OCI-LY1 (cell line): ENCODE measurements around the gene TGFB1.

Source experiments
- H2AFZ ChIP-seq: fragments of 200-600 bp; sonication (generic), shearing (Covaris generic); 2 replicates; pipeline ENCODE4 v1.6.0; 2014; ENCODE audit warnings: antibody characterized with exemption, mild to moderate bottlenecking, low read length
- H3F3A ChIP-seq: fragments of 200-600 bp; sonication (generic), shearing (Covaris generic); 2 replicates; pipeline ENCODE4 v1.6.0; 2014; ENCODE audit warnings: mild to moderate bottlenecking, antibody characterized with exemption, low read length, moderate library complexity; ENCODE audit not compliant: insufficient read depth
- H3K27ac ChIP-seq: fragments of 200-600 bp; sonication (generic); 2 replicates; pipeline ENCODE4 v1.5.1; 2014; ENCODE audit warnings: low read length, mixed run types, mild to moderate bottlenecking, low read depth; ENCODE audit not compliant: poor library complexity, severe bottlenecking
- H3K27me3 ChIP-seq: fragments of 200-600 bp; sonication (generic); 2 replicates; pipeline ENCODE4 v1.6.0; 2014; ENCODE audit warnings: antibody characterized with exemption, mild to moderate bottlenecking, low read length, moderate library complexity; ENCODE audit not compliant: insufficient read depth
- H3K36me3 ChIP-seq: fragments of 200-600 bp; sonication (generic); 2 replicates; pipeline ENCODE4 v1.6.1; 2014; ENCODE audit warnings: mild to moderate bottlenecking, antibody characterized with exemption, low read length, moderate library complexity, mixed read lengths; ENCODE audit not compliant: insufficient read depth
- H3K4me1 ChIP-seq: fragments of 200-600 bp; sonication (generic); 2 replicates; pipeline ENCODE4 v1.5.1; 2014; ENCODE audit warnings: mild to moderate bottlenecking, low read length, moderate library complexity; ENCODE audit not compliant: insufficient read depth, severe bottlenecking
- H3K4me2 ChIP-seq: fragments of 200-600 bp; sonication (generic), shearing (Covaris generic); 2 replicates; pipeline ENCODE4 v1.6.1; 2014; ENCODE audit warnings: low read length
- H3K4me3 ChIP-seq: fragments of 200-600 bp; sonication (generic); 2 replicates; pipeline ENCODE4 v1.5.1; 2014; ENCODE audit warnings: low read length, low read depth, mild to moderate bottlenecking, mixed read lengths; ENCODE audit not compliant: poor library complexity, severe bottlenecking
- H3K79me2 ChIP-seq: fragments of 200-600 bp; shearing (Covaris generic); 2 replicates; pipeline ENCODE4 v1.6.1; 2016; ENCODE audit warnings: mixed run types, low read length, mixed read lengths; ENCODE audit not compliant: insufficient read depth
- H3K9ac ChIP-seq: fragments of 200-600 bp; sonication (generic), shearing (Covaris generic); 2 replicates; pipeline ENCODE4 v1.6.1; 2014; ENCODE audit warnings: mild to moderate bottlenecking, low read length, mixed read lengths
- H3K9me2 ChIP-seq: fragments of 200-600 bp; sonication (generic), shearing (Covaris generic); 2 replicates; pipeline ENCODE4 v1.6.1; 2014; ENCODE audit warnings: low read depth, mild to moderate bottlenecking, low read length, mixed read lengths
- H3K9me3 ChIP-seq: fragments of 200-600 bp; shearing (Covaris generic); 2 replicates; pipeline ENCODE4 v1.6.1; 2014; ENCODE audit warnings: low read length, mixed read lengths
- H4K20me1 ChIP-seq: fragments of 200-600 bp; sonication (generic), shearing (Covaris generic); 2 replicates; pipeline ENCODE4 v1.6.0; 2016; ENCODE audit warnings: mild to moderate bottlenecking, low read length; ENCODE audit not compliant: insufficient read depth
- EZH2 ChIP-seq: fragments of 200-600 bp; sonication (generic), shearing (Covaris generic); IDR thresholded peaks from 2 replicates; pipeline ENCODE4 v1.8.0; 2017; ENCODE audit warnings: borderline replicate concordance, mixed run types, mild to moderate bottlenecking, antibody characterized with exemption, low read length, moderate library complexity, mixed read lengths
- TF ChIP-seq, protein P1 (sequence below): fragments of 200-600 bp; sonication (generic), shearing (Covaris generic); IDR thresholded peaks from 2 replicates; pipeline ENCODE4 v1.5.1; 2017; ENCODE audit warnings: mild to moderate bottlenecking, antibody characterized with exemption, low read length, moderate library complexity, mixed read lengths

The TGFB1 gene

DNA sequence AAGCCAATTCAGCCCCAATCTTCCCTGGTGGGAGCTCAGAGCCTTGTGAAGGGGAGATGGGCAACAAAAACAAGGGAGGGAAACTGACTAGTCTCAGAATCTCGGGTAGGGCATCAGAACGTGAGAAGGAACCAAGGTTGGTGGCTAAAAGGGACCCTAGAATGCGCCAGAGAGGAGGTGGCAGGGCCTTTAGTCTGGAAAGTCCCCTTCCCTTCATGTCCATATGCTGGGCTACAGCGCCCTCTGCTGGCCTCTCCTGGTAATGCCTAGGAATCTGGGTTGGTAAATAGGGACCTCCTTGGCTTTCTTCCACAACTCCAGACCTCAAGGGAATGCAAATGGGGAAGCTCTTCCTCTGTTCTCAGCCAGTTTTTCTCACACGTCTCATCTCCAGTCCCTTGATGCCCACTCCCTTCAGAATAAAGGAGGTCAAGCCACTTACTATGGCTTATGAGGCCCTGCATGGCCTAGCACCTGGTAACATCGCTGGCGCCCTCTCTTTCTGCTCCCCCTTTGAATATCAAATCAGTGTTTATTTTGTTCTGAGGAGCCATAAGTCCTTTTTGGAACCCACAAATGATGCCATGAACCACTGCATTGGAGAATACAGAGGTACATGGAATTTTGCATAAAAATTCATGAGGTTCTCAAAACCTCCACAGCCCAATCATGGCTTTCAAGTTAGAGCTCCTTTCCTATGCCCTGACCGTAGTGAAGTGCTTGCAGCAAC lies 45.1 kb downstream of the TGFB1 start:
- H3F3A ChIP-seq, result peaks cover 9% of the 10 kb centered on the region; the same call in 1 of the 2 replicates
- no peaks in the 10 kb centered on the region for H3K9me3 ChIP-seq
- peak overlapping the region; percentile 82 for H3K27ac ChIP-seq
- no peaks in the 10 kb centered on the region for H3K9me2 ChIP-seq
- peak overlapping the region; percentile 96 for H3K9ac ChIP-seq
- TF ChIP-seq, protein P1, sequence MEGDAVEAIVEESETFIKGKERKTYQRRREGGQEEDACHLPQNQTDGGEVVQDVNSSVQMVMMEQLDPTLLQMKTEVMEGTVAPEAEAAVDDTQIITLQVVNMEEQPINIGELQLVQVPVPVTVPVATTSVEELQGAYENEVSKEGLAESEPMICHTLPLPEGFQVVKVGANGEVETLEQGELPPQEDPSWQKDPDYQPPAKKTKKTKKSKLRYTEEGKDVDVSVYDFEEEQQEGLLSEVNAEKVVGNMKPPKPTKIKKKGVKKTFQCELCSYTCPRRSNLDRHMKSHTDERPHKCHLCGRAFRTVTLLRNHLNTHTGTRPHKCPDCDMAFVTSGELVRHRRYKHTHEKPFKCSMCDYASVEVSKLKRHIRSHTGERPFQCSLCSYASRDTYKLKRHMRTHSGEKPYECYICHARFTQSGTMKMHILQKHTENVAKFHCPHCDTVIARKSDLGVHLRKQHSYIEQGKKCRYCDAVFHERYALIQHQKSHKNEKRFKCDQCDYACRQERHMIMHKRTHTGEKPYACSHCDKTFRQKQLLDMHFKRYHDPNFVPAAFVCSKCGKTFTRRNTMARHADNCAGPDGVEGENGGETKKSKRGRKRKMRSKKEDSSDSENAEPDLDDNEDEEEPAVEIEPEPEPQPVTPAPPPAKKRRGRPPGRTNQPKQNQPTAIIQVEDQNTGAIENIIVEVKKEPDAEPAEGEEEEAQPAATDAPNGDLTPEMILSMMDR, result peak; percentile 97
- no peak for TF ChIP-seq EZH2
- no peak overlapping the region for H2AFZ ChIP-seq
- peak overlapping the region; percentile 97 for H3K4me2 ChIP-seq
- H3K4me3 ChIP-seq, result peak overlapping the region; percentile 83
- peaks cover 9% of the 10 kb centered on the region for H3K79me2 ChIP-seq
- no peaks in the 10 kb centered on the region for H3K27me3 ChIP-seq
- peaks cover 29% of the 10 kb centered on the region for H3K4me1 ChIP-seq
- no peaks in the 10 kb centered on the region for H4K20me1 ChIP-seq
- peaks cover 62% of the 10 kb centered on the region for H3K36me3 ChIP-seq

DNA sequence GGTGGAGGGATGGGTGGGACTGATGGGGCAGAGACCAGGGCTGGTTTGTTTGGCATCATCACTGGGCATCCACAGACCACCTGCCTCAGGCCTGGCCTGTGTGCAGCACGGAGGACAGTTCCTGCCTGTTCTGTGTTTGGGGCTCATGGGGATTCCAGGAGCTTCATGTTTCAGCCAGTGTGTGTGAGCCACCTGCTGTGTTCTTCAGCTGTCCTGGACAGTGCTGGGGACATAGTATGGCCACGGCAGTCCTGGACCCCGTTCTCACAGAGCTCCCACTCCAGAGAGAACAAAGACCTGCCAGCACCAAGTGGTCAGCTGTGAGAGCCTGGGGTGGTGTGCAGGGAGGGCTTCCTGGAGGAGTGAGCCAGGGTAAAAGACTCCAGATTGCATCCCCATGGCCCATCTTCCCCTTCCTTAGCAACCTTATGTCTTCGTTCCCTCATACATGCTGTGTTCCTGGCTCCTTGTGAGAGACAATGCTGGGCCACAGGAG lies 45.7 kb downstream of the TGFB1 start:
- peaks cover 62% of the 10 kb centered on the region for H3K36me3 ChIP-seq
- H3K27me3 ChIP-seq, result no peaks in the 10 kb centered on the region
- H3K9me2 ChIP-seq, result no peaks in the 10 kb centered on the region

DNA sequence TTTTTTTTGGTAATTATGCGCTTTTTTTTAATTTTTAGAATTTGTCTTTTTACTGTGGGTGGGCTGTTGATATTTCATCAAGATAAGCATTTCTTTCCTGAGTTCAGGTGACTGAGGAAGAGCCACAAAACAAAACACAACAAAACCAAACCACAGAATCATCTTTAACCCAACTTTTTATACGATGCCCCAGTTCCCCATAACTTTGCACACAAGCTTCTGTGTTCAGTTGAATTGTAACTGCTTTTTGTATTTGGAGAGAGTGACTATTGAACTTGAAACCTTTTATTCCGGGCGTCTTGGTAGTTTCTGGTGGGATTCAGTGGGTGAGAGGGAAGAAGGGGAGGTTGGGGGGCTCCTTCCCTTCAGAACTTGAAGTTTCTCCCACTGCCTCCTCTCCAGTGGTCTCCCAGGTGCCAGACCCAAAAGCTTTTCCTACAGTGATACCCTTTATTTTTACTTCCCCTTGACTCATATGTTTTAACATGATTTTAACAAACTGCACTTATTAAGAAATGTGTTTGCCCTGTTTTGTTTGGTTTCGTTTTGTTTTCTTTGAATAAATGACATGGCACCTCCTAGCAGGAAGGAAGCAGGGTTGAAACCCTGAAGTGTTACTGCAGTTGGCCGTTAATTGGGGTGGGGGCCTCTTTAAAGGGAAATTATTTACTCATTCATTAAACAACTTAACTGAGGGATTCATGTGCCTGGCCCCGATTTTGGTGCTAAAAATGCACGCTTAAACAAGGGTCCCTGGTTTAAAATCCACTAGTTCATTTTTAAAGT lies 46.4 kb downstream of the TGFB1 start:
- TF ChIP-seq EZH2, result no peak
- Histone ChIP-seq H3K36me3 (peaks cover 62% of the 10 kb centered on the region), H3K27me3 (no peaks in the 10 kb centered on the region), H3K4me1 (peaks cover 35% of the 10 kb centered on the region), H3K79me2 (peaks cover 9% of the 10 kb centered on the region), H4K20me1 (no peaks in the 10 kb centered on the region), H3K4me3 (no peak overlapping the region), H3K9me2 (no peaks in the 10 kb centered on the region), H3K9me3 (no peaks in the 10 kb centered on the region), H3F3A (peaks cover 9% of the 10 kb centered on the region; the same call in 1 of the 2 replicates), H3K27ac (peak overlapping the region; percentile 82), H3K4me2 (no peak overlapping the region), H3K9ac (no peak overlapping the region), H2AFZ (no peak overlapping the region)

More for the DNA sequence above, 45.7 kb downstream of the TGFB1 start:
- Histone ChIP-seq H4K20me1 (no peaks in the 10 kb centered on the region), H3K9me3 (no peaks in the 10 kb centered on the region), H3K79me2 (peaks cover 9% of the 10 kb centered on the region), H2AFZ (no peak overlapping the region), H3K4me1 (peaks cover 29% of the 10 kb centered on the region), H3K4me3 (no peak overlapping the region), H3K4me2 (no peak overlapping the region), H3K9ac (no peak overlapping the region; the same call in 1 of the 2 replicates), H3F3A (peaks cover 9% of the 10 kb centered on the region; the same call in 1 of the 2 replicates), H3K27ac (peak overlapping the region; percentile 82)
- TF ChIP-seq, protein P1, result no peak
- no peak for TF ChIP-seq EZH2
